Natural killer cell (primary cell): ENCODE results near the gene PIK3AP1. TPM values are rescaled to one million over a fixed set of nuclear protein-coding genes. Genes with fewer than 3 reads are reported as not detected.

Experiments used
- ATAC-seq, 3 donors: fragments of 150-1000 bp in 2 of 3; fragments of 200-7000 bp in 1 of 3; cut with Tn5 transposase; 1 replicate in 1 of 3; 2 replicates in 2 of 3; pipeline ENCODE4 v1.10.0; 2021; ENCODE audit warnings: mild to moderate bottlenecking in 2 of 3, moderate library complexity in 2 of 3
- DNase-seq, 2 donors: peaks; one replicate each; pipeline versions ENCODE4 v3.0.0 to v3.0.0-alpha.2; 2013 to 2021; ENCODE audit warnings: mixed read lengths in 1 of 2
- H3K27ac ChIP-seq: one replicate; pipeline ENCODE4 v1.5.1; 2013; ENCODE audit warnings: mild to moderate bottlenecking, low read length
- H3K27me3 ChIP-seq: one replicate; pipeline ENCODE4 v1.6.1; 2013; ENCODE audit warnings: low read length; ENCODE audit not compliant: control insufficient read depth, insufficient read depth
- H3K36me3 ChIP-seq: one replicate; pipeline ENCODE4 v1.6.1; 2013; ENCODE audit warnings: low read length; ENCODE audit not compliant: control insufficient read depth, insufficient read depth
- H3K4me1 ChIP-seq: one replicate; pipeline ENCODE4 v1.6.1; 2013; ENCODE audit warnings: low read length; ENCODE audit not compliant: control insufficient read depth, insufficient read depth
- H3K4me3 ChIP-seq: one replicate; pipeline ENCODE4 v1.5.1; 2013; ENCODE audit warnings: low read length
- H3K9me3 ChIP-seq: one replicate; pipeline ENCODE4 v1.6.1; 2013; ENCODE audit warnings: low read length; ENCODE audit not compliant: control insufficient read depth, insufficient read depth
- H3K27ac Mint-ChIP-seq, 2 donors: one replicate each; pipeline ENCODE4 v1.8.0; 2022; ENCODE audit warnings: mild to moderate bottlenecking in 2 of 2, mixed read lengths in 2 of 2, moderate library complexity in 1 of 2
- H3K27me3 Mint-ChIP-seq, 2 donors: one replicate each; pipeline ENCODE4 v1.8.0; 2022; ENCODE audit warnings: low read depth in 2 of 2, mixed read lengths in 2 of 2
- H3K36me3 Mint-ChIP-seq: one replicate; pipeline ENCODE4 v1.8.0; 2022; ENCODE audit warnings: mixed read lengths
- H3K4me1 Mint-ChIP-seq, 2 donors: one replicate each; pipeline ENCODE4 v1.8.0; 2022; ENCODE audit warnings: mixed read lengths in 2 of 2
- H3K4me3 Mint-ChIP-seq: one replicate; pipeline ENCODE4 v1.8.0; 2022; ENCODE audit warnings: mild to moderate bottlenecking, moderate library complexity, mixed read lengths
- H3K9me3 Mint-ChIP-seq, 2 donors: one replicate each; pipeline ENCODE4 v1.8.0; 2022; ENCODE audit warnings: mixed read lengths in 2 of 2
- WGBS: methylation state at CpG from one replicate; pipeline ENCODE4 v1.1.7; 2013; ENCODE audit warnings: missing lambda C conversion rate; ENCODE audit not compliant: insufficient coverage; 5-methylcytosine and 5-hydroxymethylcytosine counted together
- intact Hi-C: fragments of 100-400 bp; cut with micrococcal nuclease; formaldehyde crosslinking; loops from one replicate; pipeline ENCODE4 v1.14.2; 2022
- total RNA-seq, 4 donors: library from RNA; stranded (reverse); fragments of 120-200 nt in 1 of 4; gene quantifications; one replicate each; pipeline versions ENCODE4 v1.2.3 to v1.2.4, GENCODE V29; 2013 to 2022
- TF ChIP-seq, protein P1 (sequence below): fragments of 200-600 bp; IDR thresholded peaks from one replicate; pipeline ENCODE4 v1.8.0; 2022; ENCODE audit warnings: antibody characterized with exemption

Gene PIK3AP1
- total RNA-seq, 3 donors from 2014 or later (not counting 1 experiment from before 2014, with no cell fraction given): 95.3 to 137 (median 97.1) TPM

- DNase-seq: no peak
- Histone ChIP-seq H3K27ac (no peak overlapping the region), H3K4me3 (no peak overlapping the region), H3K36me3 (peaks cover 58% of the 10 kb centered on the region), H3K27me3 (no peaks in the 10 kb centered on the region), H3K9me3 (no peaks in the 10 kb centered on the region), H3K4me1 (peaks cover 18% of the 10 kb centered on the region)
- Mint-ChIP-seq H3K4me3 (no peak overlapping the region), H3K4me1 (peaks cover 15 to 25% of the 10 kb centered on the region in 2 donors), H3K9me3 (no peaks in the 10 kb centered on the region), H3K27me3 (no peaks in the 10 kb centered on the region), H3K36me3 (peaks cover 8% of the 10 kb centered on the region), H3K27ac (peak overlapping the region in 1 of 2 donors; percentile 77)
- 100% methylated on average over 5 of the region's 5 CpGs for WGBS
- intact Hi-C loops: no loop called here
- TF ChIP-seq, protein P1, sequence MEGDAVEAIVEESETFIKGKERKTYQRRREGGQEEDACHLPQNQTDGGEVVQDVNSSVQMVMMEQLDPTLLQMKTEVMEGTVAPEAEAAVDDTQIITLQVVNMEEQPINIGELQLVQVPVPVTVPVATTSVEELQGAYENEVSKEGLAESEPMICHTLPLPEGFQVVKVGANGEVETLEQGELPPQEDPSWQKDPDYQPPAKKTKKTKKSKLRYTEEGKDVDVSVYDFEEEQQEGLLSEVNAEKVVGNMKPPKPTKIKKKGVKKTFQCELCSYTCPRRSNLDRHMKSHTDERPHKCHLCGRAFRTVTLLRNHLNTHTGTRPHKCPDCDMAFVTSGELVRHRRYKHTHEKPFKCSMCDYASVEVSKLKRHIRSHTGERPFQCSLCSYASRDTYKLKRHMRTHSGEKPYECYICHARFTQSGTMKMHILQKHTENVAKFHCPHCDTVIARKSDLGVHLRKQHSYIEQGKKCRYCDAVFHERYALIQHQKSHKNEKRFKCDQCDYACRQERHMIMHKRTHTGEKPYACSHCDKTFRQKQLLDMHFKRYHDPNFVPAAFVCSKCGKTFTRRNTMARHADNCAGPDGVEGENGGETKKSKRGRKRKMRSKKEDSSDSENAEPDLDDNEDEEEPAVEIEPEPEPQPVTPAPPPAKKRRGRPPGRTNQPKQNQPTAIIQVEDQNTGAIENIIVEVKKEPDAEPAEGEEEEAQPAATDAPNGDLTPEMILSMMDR: no peak
- ATAC-seq: no peak
Measured at GRCh38 chr10:96608805-96609204, 111.5 kb downstream of the PIK3AP1 start.

- Mint-ChIP-seq H3K9me3 (no peaks in the 10 kb centered on the region), H3K4me1 (peaks cover 15 to 25% of the 10 kb centered on the region in 2 donors), H3K27me3 (no peaks in the 10 kb centered on the region), H3K27ac (peak overlapping the region; percentile 38 to 77), H3K4me3 (no peak overlapping the region), H3K36me3 (peaks cover 8% of the 10 kb centered on the region)
- Histone ChIP-seq H3K27me3 (no peaks in the 10 kb centered on the region), H3K4me3 (no peak overlapping the region), H3K27ac (no peak overlapping the region), H3K4me1 (peaks cover 18% of the 10 kb centered on the region), H3K9me3 (no peaks in the 10 kb centered on the region), H3K36me3 (peaks cover 58% of the 10 kb centered on the region)
- intact Hi-C loops: no loop called here
- TF ChIP-seq, protein P1: no peak
- DNase-seq (no peak), ATAC-seq (no peak)
- WGBS: 100% methylated on average over 2 of the region's 3 CpGs
Measured at GRCh38 chr10:96608262-96608661, 112.1 kb downstream of the PIK3AP1 start.

DNA sequence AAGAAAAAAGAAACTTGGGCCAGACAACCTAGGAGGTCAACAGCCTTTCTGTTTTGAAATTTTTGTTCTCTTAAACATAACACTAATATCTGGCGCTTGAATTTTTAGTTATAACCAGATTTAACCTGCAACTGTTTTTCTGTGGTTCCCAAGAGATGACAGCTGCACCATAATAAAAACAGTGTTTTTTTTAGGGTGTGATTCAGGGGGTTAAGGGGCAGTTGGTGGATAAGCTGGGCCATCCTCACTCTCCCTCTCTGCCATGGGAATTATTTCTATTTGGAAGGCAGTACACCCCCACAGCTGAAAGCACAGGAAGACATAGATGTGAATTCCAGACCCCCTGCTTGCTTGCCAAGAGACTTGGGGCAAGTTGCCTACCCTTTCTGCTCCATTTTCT lies 113.4 kb downstream of the PIK3AP1 start:
- H3K36me3 ChIP-seq: peaks cover 70% of the 10 kb centered on the region

More for the DNA sequence above, 113.4 kb downstream of the PIK3AP1 start:
- TF ChIP-seq, protein P1: no peak
- H3K4me3 Mint-ChIP-seq: no peak overlapping the region
- no peak for DNase-seq
- ATAC-seq: no peak
- no peaks in the 10 kb centered on the region for H3K9me3 ChIP-seq
- peaks cover 15 to 25% of the 10 kb centered on the region in 2 donors for H3K4me1 Mint-ChIP-seq
- H3K27me3 ChIP-seq: no peaks in the 10 kb centered on the region
- peaks cover 18% of the 10 kb centered on the region for H3K4me1 ChIP-seq
- H3K9me3 Mint-ChIP-seq: no peaks in the 10 kb centered on the region
- H3K4me3 ChIP-seq: no peak overlapping the region
- H3K27ac ChIP-seq: no peak overlapping the region
- 56% methylated on average over 1 of the region's 1 CpG for WGBS
- H3K36me3 Mint-ChIP-seq: peaks cover 8% of the 10 kb centered on the region
- peak overlapping the region in 1 of 2 donors; percentile 52 for H3K27ac Mint-ChIP-seq
- intact Hi-C loops: no loop called here
- no peaks in the 10 kb centered on the region for H3K27me3 Mint-ChIP-seq
